ENCODE results near the gene DNAH10.

The DNAH10 gene

GRCh38 chr12:123754041-123754772, 7.9 kb upstream of the DNAH10 start:
- TF ChIP-seq CTCF (IDR thresholded peaks at IDR 0.05; ENCODE audit: low read depth, low read length): no peak
- no peak for DNase-seq (ENCODE audit: extremely low read depth, low read depth)

DNA sequence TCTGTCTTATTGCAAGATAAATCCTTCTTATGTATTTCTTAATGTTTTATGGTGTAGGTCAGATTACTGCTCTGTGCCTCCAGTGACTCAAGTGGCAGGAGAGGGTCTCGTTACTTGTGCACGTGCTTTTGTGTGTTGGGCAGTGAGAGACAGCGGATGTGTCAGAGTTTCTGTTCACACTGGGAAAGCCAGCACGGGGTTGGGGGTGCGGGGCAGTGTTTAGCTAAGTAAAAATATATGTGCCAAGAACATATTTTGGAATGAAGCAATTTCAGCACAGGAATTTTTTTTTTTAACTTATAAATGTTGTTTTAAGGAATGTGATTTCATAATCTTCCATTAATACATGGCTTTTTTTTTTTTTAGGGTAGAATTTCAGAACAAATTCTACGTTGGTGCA, 4.5 kb upstream of the DNAH10 start:
- TF ChIP-seq CTCF (IDR thresholded peaks at IDR 0.05; ENCODE audit: low read depth, low read length): no peak
- DNase-seq (ENCODE audit: extremely low read depth, low read depth): peak; percentile 25

DNA sequence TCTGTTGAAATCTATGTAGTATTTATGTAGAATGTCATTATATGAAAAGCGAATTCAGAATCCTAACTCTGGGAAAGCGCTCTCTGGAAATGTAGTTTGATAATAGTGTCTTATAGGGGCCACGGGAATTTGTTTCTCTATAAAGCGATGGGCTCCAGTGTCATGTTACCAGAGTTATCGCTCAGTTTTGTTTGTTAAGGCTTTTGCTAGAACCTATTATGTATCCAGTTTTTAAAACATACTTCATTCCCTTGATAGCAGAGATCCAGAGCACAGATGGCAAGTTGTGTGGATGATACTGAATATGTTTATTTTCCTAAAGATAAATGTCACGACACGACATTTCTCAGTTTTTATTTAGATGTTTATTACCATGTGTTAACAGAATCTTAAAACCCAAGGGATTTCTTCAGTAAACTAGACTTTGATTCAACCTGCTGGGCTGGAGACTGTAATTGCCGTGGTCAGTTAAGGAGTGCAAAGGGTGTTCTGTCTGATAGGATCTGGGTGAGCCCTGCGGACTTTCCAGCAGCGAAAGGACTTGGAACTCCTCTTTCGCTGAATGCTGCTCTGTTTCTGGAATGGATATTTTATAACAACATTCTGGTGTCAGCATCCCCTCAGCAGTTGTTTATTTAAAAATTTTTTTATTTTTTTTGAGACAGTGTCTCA, 1.7 kb upstream of the DNAH10 start:
- DNase-seq (ENCODE audit: extremely low read depth, low read depth): no peak

GRCh38 chr12:123762715-123763052, 583 bp downstream of the DNAH10 start:
- TF ChIP-seq CTCF (IDR thresholded peaks at IDR 0.05; ENCODE audit: low read depth, low read length): no peak
- no peak for DNase-seq (ENCODE audit: extremely low read depth, low read depth)

More for the DNA sequence above, 1.7 kb upstream of the DNAH10 start:
- no peak for TF ChIP-seq CTCF (IDR thresholded peaks at IDR 0.05; ENCODE audit: low read depth, low read length)

DNA sequence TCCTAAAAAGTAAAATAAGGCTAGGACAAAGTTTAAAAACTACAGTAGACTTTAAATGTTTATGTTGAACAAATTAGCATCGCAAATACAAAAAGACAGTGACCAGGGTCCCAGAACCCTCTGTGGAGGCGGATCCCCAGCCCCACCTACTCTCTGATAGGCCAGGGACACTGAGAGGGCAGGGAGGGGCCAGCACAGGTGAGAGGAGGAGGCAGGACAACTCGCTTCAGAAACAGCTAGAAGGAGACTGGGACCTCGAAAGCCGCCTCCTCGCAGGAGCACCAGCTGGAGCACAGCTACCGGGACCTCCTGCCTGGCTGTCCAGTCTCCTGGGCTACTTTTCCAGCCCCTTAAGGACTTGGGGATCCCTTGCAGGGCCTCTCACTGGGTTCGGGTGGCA, 992 bp downstream of the DNAH10 start:
- DNase-seq (ENCODE audit: extremely low read depth, low read depth): no peak
- no peak for TF ChIP-seq CTCF (IDR thresholded peaks at IDR 0.05; ENCODE audit: low read depth, low read length)

- no peak for DNase-seq (ENCODE audit: extremely low read depth, low read depth)
- TF ChIP-seq CTCF (IDR thresholded peaks at IDR 0.05; ENCODE audit: low read depth, low read length): no peak
These were observed 2.0 kb downstream of the DNAH10 start for GRCh38 chr12:123764109-123764508.

DNA sequence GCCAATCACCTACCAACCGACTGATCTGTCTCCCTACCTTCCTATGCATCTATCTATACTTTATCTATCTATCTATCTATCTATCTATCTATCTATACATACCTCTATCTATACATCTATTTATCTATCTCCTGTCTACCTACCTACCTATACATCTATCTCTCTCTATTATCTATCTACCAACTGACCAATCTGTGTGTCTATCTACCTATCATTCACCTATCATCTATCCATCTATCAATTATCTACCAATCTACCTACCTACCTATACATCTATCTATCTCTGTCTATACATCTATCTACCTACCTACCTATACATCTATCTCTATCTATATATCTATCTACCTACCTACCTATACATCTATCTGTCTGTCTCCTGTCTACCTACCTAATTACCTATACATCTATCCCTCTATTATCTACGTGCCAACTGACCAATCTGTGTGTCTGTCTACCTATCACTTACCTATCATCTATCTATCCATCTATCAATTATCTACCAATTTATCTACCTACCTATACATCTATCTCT, 3.5 kb downstream of the DNAH10 start:
- no peak for TF ChIP-seq CTCF (IDR thresholded peaks at IDR 0.05; ENCODE audit: low read depth, low read length)
- no peak for DNase-seq (ENCODE audit: extremely low read depth, low read depth)

Data from AG09319 (cell line).